HG02623 (cell line): ENCODE results near the gene TRAPPC5.

Source experiments
- ATAC-seq: cut with Tn5 transposase; IDR thresholded peaks from one replicate; pipeline ENCODE4 v1.9.1; 2021; ENCODE audit warnings: moderate library complexity; ENCODE audit not compliant: unreplicated experiment

Gene TRAPPC5

DNA sequence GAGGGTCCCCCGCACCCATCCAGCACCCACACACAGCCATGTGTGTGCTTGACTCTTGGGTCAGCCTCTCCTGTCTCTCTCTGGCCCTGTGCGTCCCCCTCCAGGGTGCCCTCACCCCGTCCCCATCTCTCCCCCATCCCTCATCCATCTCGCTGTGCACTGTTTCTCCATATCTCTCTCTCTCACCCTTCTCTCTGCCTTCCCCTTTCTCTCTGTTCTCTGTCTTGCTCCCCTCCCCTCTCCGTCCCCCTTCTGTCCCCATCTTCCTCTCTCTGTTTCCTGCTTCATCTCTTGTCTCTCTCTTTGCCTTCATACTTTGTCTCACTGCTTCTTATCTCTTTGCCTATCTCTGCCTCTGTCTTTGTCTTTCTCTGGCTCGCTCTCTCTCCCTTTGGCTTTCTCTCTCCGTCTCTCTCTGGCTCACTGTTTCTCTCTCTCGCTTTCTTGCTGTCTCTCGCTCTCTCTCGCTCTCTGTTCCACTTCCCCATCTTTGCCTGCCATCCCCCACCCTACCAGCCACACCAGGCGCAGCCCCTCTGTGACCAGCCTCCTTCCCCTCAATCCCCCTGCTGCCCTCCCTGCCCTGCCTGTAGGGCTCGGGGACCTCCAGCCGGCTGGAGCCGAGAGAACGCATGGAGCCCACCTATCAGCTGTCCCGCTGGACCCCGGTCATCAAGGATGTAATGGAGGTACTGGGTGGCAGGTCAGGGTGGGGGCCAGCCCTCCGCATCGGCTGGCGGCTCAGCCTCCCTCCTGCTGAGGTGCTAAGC lies 34.8 kb upstream of the TRAPPC5 start:
- no peak for ATAC-seq

DNA sequence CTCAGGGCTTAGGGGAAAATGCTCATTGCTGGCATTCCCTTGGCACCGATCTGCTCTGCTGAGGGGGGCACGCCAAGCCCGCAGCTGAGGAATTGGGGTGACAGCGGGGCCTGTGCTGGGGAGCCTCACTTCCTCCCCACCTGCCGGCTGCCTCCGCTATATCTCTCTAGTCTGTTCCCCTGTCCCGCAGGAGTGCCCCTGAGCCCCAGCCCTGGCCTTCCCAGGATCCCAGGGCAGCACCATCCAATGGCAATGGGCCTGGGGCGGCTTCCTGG lies 34.3 kb upstream of the TRAPPC5 start:
- ATAC-seq, result no peak

DNA sequence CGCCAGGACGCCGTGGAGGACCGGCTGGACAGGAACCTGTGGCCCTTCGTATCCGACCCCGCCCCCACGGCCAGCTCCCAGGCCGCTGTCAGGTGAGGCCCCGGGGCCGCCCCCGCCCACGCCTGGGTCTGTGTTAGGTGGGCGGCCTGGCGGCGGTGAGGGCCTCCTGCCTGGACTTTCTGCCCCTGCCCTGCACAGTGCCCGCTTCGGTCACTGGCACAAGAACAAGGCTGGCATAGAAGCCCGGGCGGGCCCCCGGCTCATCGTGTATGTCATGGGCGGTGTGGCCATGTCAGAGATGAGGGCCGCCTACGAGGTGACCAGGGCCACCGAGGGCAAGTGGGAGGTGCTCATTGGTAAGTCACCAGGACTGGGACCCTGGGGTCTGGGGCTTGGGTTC lies 33.5 kb upstream of the TRAPPC5 start:
- ATAC-seq, result no peak

DNA sequence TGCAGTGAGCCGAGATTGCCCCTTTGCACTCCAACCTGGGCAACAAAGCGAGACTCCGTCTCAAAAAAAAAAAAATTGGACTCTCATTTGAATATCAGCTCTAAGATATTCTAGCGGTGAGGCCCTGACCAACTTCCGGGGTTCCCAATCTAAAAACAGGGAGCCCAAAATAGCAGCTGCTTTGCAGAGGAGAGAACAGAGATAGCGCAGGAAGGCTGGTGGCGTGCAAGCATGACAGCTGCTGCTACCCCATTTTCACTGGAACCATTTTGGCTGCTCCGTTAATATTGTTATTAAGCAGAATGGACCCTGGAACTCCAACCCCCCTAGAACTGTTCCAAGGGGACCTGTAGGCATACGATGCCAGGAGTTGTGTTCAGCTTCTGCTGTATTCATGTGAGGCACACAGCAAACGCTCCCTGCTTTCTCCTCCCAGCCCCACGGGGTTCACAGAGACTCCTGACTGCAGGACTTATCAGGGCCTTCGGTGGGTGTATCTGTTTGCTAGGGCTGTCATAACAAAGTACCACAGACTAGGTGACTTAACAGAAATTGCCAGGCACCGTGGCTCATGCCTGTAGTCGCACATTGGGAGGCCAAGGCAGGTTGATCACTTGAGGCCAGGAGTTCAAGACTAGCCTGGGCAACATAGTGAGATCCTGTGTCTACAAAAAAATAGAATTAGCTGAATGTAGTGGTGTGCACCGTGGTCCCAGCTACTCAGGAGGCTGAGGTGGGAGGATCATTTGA lies 32.2 kb upstream of the TRAPPC5 start:
- no peak for ATAC-seq

DNA sequence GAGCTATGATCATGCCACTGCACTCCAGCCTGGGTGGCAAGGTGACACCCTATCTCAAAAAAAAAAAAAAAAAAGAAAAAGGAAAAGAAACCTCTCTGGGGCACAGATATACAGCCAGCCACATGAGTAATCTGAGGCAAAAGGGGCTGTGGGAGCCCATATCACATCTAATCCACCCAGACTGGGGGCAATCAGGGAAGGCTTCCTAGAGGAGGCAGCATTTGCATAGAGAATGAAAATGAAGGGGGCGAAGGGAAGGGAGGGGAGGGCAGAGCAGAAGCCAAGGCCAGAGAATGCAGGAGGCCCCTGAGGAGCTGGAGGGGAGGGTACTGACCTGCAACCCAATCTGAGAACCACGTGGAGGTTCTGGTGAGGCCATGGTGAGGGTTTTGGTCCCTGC lies 30.5 kb upstream of the TRAPPC5 start:
- no peak for ATAC-seq

DNA sequence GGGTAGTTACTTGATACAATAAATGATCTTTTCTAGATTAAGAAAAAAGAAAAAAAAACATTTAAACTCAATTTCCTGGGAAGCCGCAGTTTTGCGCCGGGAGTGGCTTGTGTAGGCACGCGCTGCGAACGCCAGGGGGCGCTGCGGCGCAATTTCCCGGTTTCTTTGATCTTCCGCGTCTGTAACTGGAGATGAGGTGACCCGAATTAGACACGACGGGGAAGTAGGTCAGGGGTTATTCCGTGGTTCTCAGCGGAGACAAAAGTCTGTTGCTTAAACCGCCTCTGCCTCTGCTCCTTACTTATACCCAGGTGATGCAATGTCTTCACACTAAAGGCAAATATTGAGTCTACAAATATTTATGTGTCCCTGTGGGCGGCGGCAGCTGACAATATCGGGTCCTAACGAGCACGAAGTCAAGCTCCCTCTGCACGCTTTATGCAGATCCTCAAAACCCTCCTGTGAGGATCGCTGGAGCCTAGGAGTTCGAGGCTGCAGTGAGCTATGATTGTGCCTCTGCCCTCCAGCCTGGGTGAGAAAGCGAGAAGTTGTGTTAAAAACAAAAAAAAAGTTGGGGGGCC lies 28.5 kb upstream of the TRAPPC5 start:
- ATAC-seq, result no peak

DNA sequence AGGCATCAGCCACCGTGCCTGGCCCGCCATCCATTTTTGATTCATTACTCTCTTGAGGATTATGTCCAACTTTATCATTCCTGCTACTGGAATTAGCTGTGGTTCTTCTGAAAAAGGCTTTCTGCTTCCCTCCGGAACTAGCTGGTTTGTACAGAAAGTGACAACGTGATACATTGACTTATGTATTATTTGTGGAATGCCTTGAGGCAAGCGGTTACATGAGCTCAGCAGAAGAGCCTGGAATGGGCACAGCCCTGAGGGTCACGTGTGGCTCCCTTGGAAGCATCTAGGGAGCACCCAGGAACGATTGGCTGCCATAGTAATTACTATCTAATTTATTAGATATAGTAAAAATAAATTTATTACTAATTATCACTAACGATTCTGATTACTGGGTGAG lies 26.2 kb upstream of the TRAPPC5 start:
- ATAC-seq, result no peak

DNA sequence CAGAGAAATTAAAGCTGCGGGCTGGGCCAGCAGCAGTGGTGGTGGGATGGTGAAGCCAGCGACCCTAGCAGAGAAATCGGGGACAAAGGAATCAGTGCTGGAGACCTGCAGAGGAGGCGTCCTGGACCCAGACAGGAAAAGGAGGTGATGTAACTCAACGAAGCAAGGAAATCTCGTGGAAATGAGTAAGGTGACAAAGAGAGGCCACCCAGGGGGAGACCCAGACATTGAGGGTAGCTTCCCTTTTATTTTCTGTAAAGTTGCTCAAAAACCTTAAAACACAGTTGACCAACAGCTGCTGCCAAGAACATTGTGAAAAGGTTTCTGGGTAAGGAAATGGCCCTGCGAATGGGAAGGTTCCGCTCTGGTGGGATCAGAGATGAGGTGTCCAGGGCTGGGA lies 25.1 kb upstream of the TRAPPC5 start:
- no peak for ATAC-seq

DNA sequence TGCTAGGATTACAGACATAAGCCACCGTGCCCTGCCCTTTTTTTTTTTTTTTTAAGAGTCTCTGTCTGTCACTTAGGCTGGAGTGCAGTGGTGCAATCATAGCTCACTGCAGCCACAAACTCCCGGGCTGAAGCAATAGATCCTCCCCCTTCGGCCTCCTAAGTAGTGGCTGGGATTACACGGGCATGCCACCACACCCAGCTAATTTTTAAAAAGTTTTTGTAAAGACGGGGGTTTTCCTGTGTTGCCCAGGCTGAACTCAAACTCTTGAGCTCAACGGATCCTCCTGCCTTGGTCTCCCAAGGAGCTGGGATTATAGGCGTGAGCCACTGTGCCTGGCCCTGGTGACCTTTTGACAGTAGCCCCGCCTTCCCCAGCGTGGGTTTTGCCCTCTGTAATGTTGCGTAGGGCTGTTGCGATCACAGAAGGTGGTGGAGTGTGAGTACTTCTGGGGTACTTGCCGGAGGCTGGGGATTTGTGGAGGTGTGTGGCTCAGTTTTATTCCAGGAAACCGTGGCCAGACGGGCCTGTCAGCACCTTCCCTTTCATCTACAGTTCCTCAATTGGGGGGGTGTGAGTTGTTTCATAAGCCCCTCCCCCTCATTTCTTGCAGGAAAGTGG lies 23.4 kb upstream of the TRAPPC5 start:
- ATAC-seq, result no peak

DNA sequence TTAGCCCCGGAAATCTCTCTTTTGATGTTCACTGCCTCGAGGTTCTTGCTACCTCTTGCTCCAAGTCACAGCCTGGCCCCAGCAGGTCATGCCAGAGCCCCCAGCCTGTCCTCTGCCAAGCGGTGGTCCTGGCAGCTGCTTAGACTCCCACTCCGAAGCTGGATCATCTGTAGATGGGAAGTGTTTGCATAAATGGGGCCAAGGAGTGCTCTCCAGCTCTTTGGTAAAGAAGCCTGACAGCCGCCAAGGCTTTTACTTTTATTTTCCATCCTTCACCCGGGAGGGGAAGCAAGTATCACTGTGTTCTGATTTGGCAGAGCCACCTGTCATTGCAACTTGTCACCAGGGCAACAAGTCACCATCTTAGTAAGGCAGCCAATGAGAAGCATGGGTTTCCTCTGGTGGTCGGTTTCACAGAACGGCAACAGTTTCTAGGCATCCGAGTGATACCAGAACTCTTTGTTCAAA lies 22.4 kb upstream of the TRAPPC5 start:
- no peak for ATAC-seq

DNA sequence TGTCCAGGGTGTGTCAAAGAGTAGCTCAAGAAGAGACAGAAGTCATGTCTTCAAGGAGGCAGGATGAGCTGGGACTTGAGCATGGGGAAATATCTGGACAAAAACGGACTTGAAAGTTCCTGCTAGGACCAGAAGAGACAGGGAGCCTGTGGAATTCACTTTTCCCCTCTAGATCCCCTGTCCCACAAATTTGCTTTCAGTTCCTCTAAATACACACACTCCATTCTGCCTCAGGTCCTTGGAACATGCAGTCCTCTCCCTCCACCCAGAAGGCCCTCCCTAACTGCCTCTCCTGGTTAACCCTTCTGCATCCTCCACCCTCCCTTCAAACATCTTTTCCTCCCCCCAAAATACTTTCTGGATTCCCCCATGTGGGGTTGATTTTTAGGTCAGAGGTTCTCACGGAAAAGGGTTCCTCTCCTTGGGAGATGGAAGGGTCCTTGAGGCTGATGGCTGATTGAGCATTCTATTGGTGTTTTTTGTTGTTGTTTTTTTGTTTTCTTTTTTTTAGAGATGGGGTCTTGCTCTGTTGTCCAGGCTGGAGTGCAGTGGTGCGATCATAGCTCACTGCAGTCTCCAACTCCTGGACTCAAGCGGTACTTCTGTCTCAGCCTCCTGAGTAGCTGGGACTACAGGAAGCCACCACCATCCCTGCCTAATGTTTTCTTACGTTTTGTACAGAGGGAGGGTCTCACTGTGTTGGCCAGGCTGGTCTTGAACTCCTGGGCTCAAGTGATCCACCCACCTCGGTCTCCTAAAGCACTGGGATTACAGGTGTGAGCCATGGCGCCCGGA lies 18.7 kb upstream of the TRAPPC5 start:
- ATAC-seq, result no peak

DNA sequence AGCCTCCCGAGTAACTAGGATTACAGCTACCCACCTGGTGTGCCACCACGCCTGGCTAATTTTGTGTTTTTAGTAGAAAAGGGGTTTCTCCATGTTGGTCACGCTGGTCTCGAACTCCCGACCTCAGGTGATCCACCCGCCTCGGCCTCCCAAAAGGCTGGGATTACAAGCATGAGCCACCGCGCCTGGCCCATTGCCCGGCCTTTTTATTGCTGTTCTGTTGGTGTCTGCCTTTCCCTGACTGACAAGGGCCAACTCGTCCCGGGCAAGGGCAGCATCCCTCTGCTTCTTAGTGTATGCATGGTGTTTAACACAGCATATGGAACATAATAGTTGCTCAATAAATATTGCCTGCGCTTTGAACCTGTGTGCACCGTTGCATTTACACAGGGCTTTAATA lies 18.0 kb upstream of the TRAPPC5 start:
- ATAC-seq, result no peak

DNA sequence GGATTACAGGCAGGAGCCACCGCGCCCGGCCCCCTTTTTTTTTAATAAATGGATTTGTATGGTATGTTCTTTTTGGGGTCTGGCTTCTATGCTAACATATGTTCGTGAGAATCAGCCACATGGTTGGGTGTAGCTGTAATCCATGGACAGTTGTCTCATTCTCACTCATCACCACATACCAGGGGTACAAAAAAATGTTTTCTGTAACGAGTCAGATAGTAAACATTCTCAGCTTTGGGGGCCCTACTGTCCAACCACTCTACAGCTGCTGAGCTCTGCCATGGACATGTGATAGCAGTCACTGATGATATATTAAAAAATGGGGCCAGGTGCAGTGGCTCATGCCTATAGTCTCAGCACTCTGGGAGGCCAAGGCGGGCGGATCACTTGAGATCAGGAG lies 16.9 kb upstream of the TRAPPC5 start:
- no peak for ATAC-seq

DNA sequence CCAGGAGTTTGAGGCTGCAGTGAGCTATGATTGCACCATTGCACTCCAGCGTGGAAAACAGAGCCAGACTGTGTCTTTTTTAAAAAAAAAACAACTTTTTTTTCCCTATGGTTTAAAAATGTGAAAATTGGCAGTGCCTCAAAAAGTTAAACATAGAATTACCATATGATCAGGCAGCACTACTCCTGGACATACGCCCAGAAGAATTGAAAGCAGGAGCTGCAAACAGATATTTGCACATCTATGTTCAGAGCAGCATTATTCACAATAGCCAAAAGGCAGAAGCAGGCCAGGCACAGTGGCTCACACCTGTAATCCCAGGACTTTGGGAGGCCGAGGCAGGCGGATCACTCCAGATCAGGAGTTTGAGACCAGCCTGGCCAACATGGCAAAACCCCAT lies 15.6 kb upstream of the TRAPPC5 start:
- no peak for ATAC-seq

DNA sequence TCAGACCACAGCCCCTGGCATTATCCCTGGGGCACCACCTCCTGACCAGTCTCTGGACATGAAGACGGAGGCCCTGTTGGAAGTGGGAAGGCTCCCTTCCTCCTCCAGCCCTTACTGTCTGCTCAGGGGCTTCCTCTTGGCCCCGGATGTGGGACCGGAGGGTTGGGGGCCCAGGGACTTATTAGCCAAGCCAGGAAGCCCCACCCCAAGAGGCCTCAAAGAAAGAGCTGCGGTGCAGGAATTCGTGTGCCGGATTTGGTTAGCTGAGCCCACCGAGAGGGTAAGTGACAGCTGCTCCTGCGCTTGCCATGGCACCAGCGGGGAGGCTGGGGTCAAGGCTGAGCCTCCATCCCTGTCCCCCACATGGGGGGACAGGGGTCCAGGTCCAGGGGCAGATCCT lies 11.8 kb upstream of the TRAPPC5 start, which contains the start of gene RETN:
Gene RETN (plus strand): TSS at position 208 of the 400 bp plus-strand sequence. CDS start 278 bp downstream, outside the sequence.
- ATAC-seq, result no peak

DNA sequence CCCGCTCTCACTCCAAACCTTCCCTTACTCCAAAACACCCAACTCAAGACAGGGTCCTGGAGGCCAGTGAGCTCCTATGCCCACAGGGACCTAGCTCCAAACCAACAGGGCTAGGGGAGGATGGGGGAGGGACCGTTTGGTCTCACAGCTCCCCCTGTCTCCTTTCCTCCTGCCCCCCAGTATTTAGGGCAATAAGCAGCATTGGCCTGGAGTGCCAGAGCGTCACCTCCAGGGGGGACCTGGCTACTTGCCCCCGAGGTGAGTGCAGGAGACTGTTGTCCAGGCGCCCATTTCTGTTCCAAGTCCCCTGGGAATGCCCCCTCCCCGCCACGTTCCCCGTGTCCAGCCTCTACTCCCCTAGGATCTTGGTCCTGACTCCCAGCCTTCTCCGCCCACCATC lies 11.0 kb upstream of the TRAPPC5 start:
- ATAC-seq, result no peak

DNA sequence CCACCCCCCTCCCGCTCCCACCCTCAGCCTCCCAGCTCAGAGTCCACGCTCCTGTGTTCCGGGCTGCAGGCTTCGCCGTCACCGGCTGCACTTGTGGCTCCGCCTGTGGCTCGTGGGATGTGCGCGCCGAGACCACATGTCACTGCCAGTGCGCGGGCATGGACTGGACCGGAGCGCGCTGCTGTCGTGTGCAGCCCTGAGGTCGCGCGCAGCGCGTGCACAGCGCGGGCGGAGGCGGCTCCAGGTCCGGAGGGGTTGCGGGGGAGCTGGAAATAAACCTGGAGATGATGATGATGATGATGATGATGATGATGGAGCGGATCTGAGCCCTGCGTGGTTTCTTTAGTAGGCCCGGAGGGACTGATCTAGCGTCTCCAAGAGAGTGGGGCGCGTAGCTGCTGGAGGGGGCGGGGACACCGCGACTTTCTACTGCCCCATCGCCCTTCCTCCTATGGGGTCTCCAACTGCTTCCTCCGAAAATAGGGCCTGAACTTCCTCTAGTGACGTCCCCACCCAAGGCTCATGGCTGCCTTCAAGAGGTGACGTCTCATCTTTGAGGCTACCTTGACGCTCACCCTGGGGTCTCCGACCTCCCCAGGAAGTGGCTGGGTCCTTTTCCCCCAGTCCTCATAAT lies 10.4 kb upstream of the TRAPPC5 start:
- no peak for ATAC-seq

DNA sequence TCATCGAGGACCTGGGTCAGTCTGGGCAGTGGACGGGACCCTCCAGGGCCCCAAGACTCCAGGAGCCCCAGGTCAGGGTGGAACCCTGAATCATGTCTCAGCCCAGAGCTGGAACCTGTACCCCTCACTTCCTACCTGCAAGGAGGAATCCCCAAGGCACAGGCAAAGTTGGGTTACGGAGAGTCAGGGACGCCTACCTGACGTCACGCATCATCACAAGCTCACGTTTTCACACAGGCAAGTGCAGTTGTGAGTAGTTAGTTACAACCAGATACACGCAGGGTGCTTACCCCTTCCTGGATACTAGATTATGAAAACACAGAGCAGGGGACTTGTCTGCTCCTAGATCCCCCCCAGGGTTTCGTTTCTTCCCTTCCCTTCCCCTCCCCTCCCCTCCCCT lies 9.8 kb upstream of the TRAPPC5 start:
- no peak for ATAC-seq

DNA sequence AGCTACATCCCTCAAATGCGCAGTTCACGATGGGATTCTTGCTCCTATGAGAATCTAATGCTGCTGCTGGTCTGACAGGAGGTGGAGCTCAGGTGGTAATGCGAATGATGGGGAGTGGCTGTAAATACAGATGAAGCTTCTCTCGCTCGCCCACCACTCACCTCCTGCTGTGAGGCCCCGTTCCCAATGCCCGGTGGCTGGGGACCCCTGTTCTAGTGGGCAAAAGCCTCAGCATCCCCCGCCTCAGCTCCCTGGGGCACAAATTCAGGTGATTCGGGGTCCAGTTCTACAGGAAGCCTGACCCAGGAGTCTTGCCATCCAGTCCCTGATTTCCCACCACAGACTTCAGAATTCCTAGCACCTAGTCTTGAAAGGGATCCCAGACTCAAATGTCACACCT lies 8.1 kb upstream of the TRAPPC5 start:
- ATAC-seq, result no peak
